IMR-90 (cell line): ENCODE measurements around the gene RCE1. TPM values are rescaled to one million over a fixed set of nuclear protein-coding genes. Genes with fewer than 3 reads are reported as not detected.

Source experiments
- ATAC-seq: fragments of 200-7000 bp; cut with Tn5 transposase; 2 replicates; pipeline ENCODE4 v1.9.1; 2020; ENCODE audit warnings: low read depth, mild to moderate bottlenecking, moderate library complexity
- BruUV-seq: library from RNA; stranded (reverse); fragments of 400-500 nt; replicated peaks from 2 replicates; lab custom pipeline; 2021; lab: Mats Ljungman, UMichigan
- CTCF ChIA-PET: fragments of 300-600 bp; formaldehyde crosslinking; extraction: SDS; loops from one replicate; lab custom pipeline; 2021; ENCODE audit warnings: antibody characterized with exemption; lab: Yijun Ruan, JAX
- POLR2A ChIA-PET: fragments of 300-600 bp; sonication (Branson Sonifier 250); formaldehyde crosslinking; loops from one replicate; lab custom pipeline; 2022; ENCODE audit warnings: antibody characterized with exemption; ENCODE audit not compliant: unreplicated experiment; lab: Charles Lee
- DNase-seq: peaks from one replicate; pipeline ENCODE4 v3.0.0; 2013
- H2AFZ ChIP-seq: replicated peaks from 2 replicates; pipeline ENCODE3; 2013; ENCODE audit warnings: low read length, mild to moderate bottlenecking; ENCODE audit not compliant: poor library complexity
- H2AK5ac ChIP-seq: 2 replicates; pipeline ENCODE4 v1.6.1; 2013; ENCODE audit warnings: low read depth, low read length, inconsistent platforms
- H2AK9ac ChIP-seq: replicated peaks from 2 replicates; pipeline ENCODE3; 2013; ENCODE audit warnings: mild to moderate bottlenecking, low read depth, low read length, moderate library complexity; ENCODE audit not compliant: poor library complexity
- H2BK120ac ChIP-seq: 2 replicates; pipeline ENCODE4 v1.6.1; 2013; ENCODE audit warnings: low read depth, low read length, inconsistent platforms
- H2BK15ac ChIP-seq: 3 replicates; pipeline ENCODE4 v1.6.1; 2013; ENCODE audit warnings: low read depth, low read length, inconsistent platforms
- H2BK20ac ChIP-seq: 2 replicates; pipeline ENCODE4 v1.6.1; 2013; ENCODE audit warnings: low read depth, mild to moderate bottlenecking, inconsistent platforms, low read length, moderate library complexity
- H2BK5ac ChIP-seq: 2 replicates; pipeline ENCODE4 v1.6.1; 2013; ENCODE audit warnings: mild to moderate bottlenecking, low read depth, low read length, inconsistent platforms; ENCODE audit not compliant: poor library complexity, severe bottlenecking
- H3K14ac ChIP-seq: replicated peaks from 2 replicates; pipeline ENCODE4 v1.6.1; 2013; ENCODE audit warnings: low read depth, low read length, inconsistent platforms
- H3K18ac ChIP-seq: 2 replicates; pipeline ENCODE4 v1.6.1; 2013; ENCODE audit warnings: low read depth, low read length, control low read depth
- H3K23ac ChIP-seq: 2 replicates; pipeline ENCODE4 v1.6.1; 2013; ENCODE audit warnings: low read depth, low read length, inconsistent platforms
- H3K27ac ChIP-seq: 2 replicates; pipeline ENCODE4 v1.5.1; 2013; ENCODE audit warnings: mild to moderate bottlenecking, control low read depth, low read length; ENCODE audit not compliant: insufficient read depth
- H3K27me3 ChIP-seq: 2 replicates; pipeline ENCODE4 v1.6.1; 2013; ENCODE audit warnings: low read length; ENCODE audit not compliant: control insufficient read depth, insufficient read depth
- H3K36me3 ChIP-seq: 2 replicates; pipeline ENCODE4 v1.6.1; 2013; ENCODE audit warnings: low read length, mixed read lengths; ENCODE audit not compliant: control insufficient read depth, insufficient read depth
- H3K4ac ChIP-seq: 2 replicates; pipeline ENCODE4 v1.6.1; 2013; ENCODE audit warnings: low read depth, low read length, inconsistent platforms
- H3K4me1 ChIP-seq: 2 replicates; pipeline ENCODE4 v1.6.1; 2013; ENCODE audit warnings: low read length, mixed read lengths; ENCODE audit not compliant: control insufficient read depth, insufficient read depth
- H3K4me2 ChIP-seq: 2 replicates; pipeline ENCODE4 v1.6.1; 2013; ENCODE audit warnings: low read depth, mild to moderate bottlenecking, control low read depth, low read length, moderate library complexity
- H3K4me3 ChIP-seq: 2 replicates; pipeline ENCODE4 v1.5.1; 2013; ENCODE audit warnings: low read depth, mild to moderate bottlenecking, control low read depth, low read length, moderate library complexity; ENCODE audit not compliant: insufficient read depth
- H3K56ac ChIP-seq: 2 replicates; pipeline ENCODE4 v1.6.1; 2013; ENCODE audit warnings: low read length, inconsistent platforms; ENCODE audit not compliant: insufficient read depth; ENCODE audit errors: extremely low read depth
- H3K79me1 ChIP-seq, 2 experiments: 2 replicates each; pipeline ENCODE4 v1.6.1; 2013; ENCODE audit warnings: low read length in 2 of 2, inconsistent platforms in 1 of 2, low read depth in 1 of 2
- H3K9ac ChIP-seq: 2 replicates; pipeline ENCODE4 v1.6.1; 2013; ENCODE audit warnings: low read depth, low read length, control low read depth
- H3K9me1 ChIP-seq: 2 replicates; pipeline ENCODE4 v1.6.1; 2013; ENCODE audit warnings: low read length, inconsistent platforms; ENCODE audit not compliant: insufficient read depth
- H3K9me3 ChIP-seq: 2 replicates; pipeline ENCODE4 v1.6.1; 2013; ENCODE audit warnings: low read length; ENCODE audit not compliant: control insufficient read depth, insufficient read depth
- H4K20me1 ChIP-seq: 2 replicates; pipeline ENCODE4 v1.6.1; 2013; ENCODE audit warnings: low read length, inconsistent platforms; ENCODE audit not compliant: insufficient read depth
- H4K5ac ChIP-seq: 2 replicates; pipeline ENCODE4 v1.6.1; 2013; ENCODE audit warnings: mild to moderate bottlenecking, low read depth, low read length, control low read depth
- H4K8ac ChIP-seq, 2 experiments: 2 replicates each; pipeline ENCODE4 v1.6.1; 2013; ENCODE audit warnings: low read depth in 2 of 2, low read length in 2 of 2, control low read depth in 1 of 2, inconsistent platforms in 1 of 2
- H4K91ac ChIP-seq: 2 replicates; pipeline ENCODE4 v1.6.1; 2013; ENCODE audit warnings: low read depth, low read length, inconsistent platforms; ENCODE audit not compliant: insufficient read depth
- BHLHE40 ChIP-seq: fragments of 150-350 bp; IDR thresholded peaks from 2 replicates; pipeline ENCODE4 v1.6.1; 2016; ENCODE audit warnings: mild to moderate bottlenecking, low read depth, low read length
- CEBPB ChIP-seq: IDR thresholded peaks from 2 replicates; pipeline ENCODE4 v1.6.1; 2012; ENCODE audit warnings: low read depth, low read length, improper control_type of control experiment
- CHD1 ChIP-seq: IDR thresholded peaks from 2 replicates; pipeline ENCODE4 v1.6.1; 2012; ENCODE audit warnings: low read depth, low read length, improper control_type of control experiment
- CTCF ChIP-seq: conservative IDR thresholded peaks from 2 replicates; pipeline ENCODE4 v1.5.1; 2012; ENCODE audit warnings: mild to moderate bottlenecking, low read depth, low read length, improper control_type of control experiment
- ELK1 ChIP-seq: fragments of 150-350 bp; IDR thresholded peaks from 2 replicates; pipeline ENCODE4 v1.6.1; 2016; ENCODE audit warnings: low read depth, mild to moderate bottlenecking, low read length, moderate library complexity, borderline replicate concordance
- FOS ChIP-seq: fragments of 150-350 bp; IDR thresholded peaks from 2 replicates; pipeline ENCODE4 v1.6.1; 2016; ENCODE audit warnings: low read depth, low read length
- MAFK ChIP-seq: IDR thresholded peaks from 2 replicates; pipeline ENCODE4 v1.6.1; 2012; ENCODE audit warnings: low read depth, low read length, improper control_type of control experiment
- MAZ ChIP-seq: IDR thresholded peaks from 2 replicates; pipeline ENCODE4 v1.6.1; 2012; ENCODE audit warnings: low read depth, mild to moderate bottlenecking, low read length, improper control_type of control experiment, moderate library complexity, borderline replicate concordance
- MXI1 ChIP-seq: IDR thresholded peaks from 2 replicates; pipeline ENCODE4 v1.6.1; 2012; ENCODE audit warnings: low read depth, mild to moderate bottlenecking, low read length, moderate library complexity, borderline replicate concordance
- NFE2L2 ChIP-seq: fragments of 150-350 bp; IDR thresholded peaks from 2 replicates; pipeline ENCODE4 v1.6.1; 2016; ENCODE audit warnings: low read depth, mild to moderate bottlenecking, low read length
- POLR2A ChIP-seq: IDR thresholded peaks from 2 replicates; pipeline ENCODE4 v1.6.1; 2012; ENCODE audit warnings: mild to moderate bottlenecking, low read depth, low read length
- RAD21 ChIP-seq: IDR thresholded peaks from 2 replicates; pipeline ENCODE4 v1.6.1; 2012; ENCODE audit warnings: low read length, improper control_type of control experiment
- RCOR1 ChIP-seq: IDR thresholded peaks from 2 replicates; pipeline ENCODE4 v1.6.1; 2012; ENCODE audit warnings: mild to moderate bottlenecking, low read length, improper control_type of control experiment; ENCODE audit not compliant: insufficient replicate concordance
- RFX5 ChIP-seq: IDR thresholded peaks from 2 replicates; pipeline ENCODE4 v1.8.0; 2012; ENCODE audit warnings: low read depth, mild to moderate bottlenecking, low read length, moderate library complexity
- SMC3 ChIP-seq: fragments of 150-350 bp; IDR thresholded peaks from 2 replicates; pipeline ENCODE4 v1.6.1; 2016; ENCODE audit warnings: low read depth, mild to moderate bottlenecking, antibody characterized with exemption, low read length, moderate library complexity
- USF2 ChIP-seq: fragments of 150-350 bp; IDR thresholded peaks from 2 replicates; pipeline ENCODE4 v1.6.1; 2017; ENCODE audit warnings: mild to moderate bottlenecking, antibody characterized with exemption, low read length, low read depth
- WGBS, 2 experiments: methylation state at CpG; one replicate each; pipeline versions ENCODE4 v1.1.5 to v1.1.7; 2013; ENCODE audit warnings: missing lambda C conversion rate in 2 of 2; ENCODE audit not compliant: insufficient read length in 1 of 2; ENCODE audit errors: extremely low coverage in 2 of 2; 5-methylcytosine and 5-hydroxymethylcytosine counted together
- dilution Hi-C: fragments of 300-500 bp; cut with HindIII; formaldehyde crosslinking; loops from one replicate; pipeline ENCODE4 v1.14.3; 2018; ENCODE audit warnings: low sequenced_read_pairs; ENCODE audit not compliant: unreplicated experiment
- in situ Hi-C: fragments of 300-500 bp; cut with MboI; formaldehyde crosslinking; loops from 3 replicates; pipeline ENCODE4 v1.14.3; 2019; ENCODE audit warnings: low sequenced_read_pairs, inconsistent platforms, mixed read lengths
- intact Hi-C: fragments of 100-400 bp; cut with micrococcal nuclease; formaldehyde crosslinking; loops from 2 replicates; pipeline ENCODE4 v1.10.0; 2022
- polyA plus RNA-seq, 3 experiments: library from polyadenylated mRNA; depleted of rRNA; stranded (reverse); fragments of >200 nt; gene quantifications; 2 replicates each; pipeline ENCODE4 v1.2.3, GENCODE V29; 2012; ENCODE audit warnings: low replicate concordance in 1 of 3
- total RNA-seq: library from RNA; depleted of rRNA; stranded (reverse); fragments of >200 nt; gene quantifications from 2 replicates; pipeline ENCODE4 v1.2.3, GENCODE V29; 2012

The RCE1 gene
- total and polyA plus RNA-seq, 2 of the 4 experiments (the other 2 are of a cell fraction) = 6.6 to 19.4 TPM

DNA sequence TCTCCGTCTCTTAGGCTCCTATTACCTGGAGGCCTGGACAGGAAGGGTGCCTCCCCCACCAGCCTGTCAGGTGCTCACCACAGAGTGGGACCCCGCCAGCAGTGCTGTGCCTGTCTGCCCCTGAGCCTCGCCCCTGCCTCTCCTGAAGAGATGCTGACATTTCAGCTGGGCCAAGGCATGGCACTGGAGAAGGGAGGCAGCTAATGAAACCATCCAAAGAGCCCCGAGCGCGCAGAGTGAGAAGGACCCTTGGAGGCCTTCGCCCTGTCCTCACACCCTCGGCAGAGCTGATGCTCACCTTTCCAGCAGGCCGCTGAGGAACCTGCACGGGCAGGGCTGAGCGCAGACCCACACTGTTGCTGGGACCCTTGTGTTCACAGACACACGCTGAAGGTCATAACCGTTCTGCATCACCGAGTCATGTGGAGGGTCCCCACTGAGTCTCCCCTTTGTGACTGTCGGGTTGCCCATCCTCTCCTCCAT, 11.5 kb downstream of the RCE1 start:
- BruUV-seq = no TSS peak

More for the DNA sequence above, 11.5 kb downstream of the RCE1 start:
- no peak overlapping the region for H2BK5ac ChIP-seq
- peak overlapping the region in 1 of 2 experiments; percentile 99; a peak in 1 of 4 replicates for H4K8ac ChIP-seq
- H3K27me3 ChIP-seq = no peaks in the 10 kb centered on the region
- H2BK20ac ChIP-seq = 0 out of 2 replicates have a peak overlapping the region, but pooled peaks have one; percentile 7
- no peaks in the 10 kb centered on the region for H3K9me3 ChIP-seq
- no peak overlapping the region for H4K5ac ChIP-seq
- no peak overlapping the region for H3K4me2 ChIP-seq
- in situ Hi-C loops = no loop called here
- peaks cover 4% of the 10 kb centered on the region for H3K4me1 ChIP-seq
- no peak overlapping the region for H3K27ac ChIP-seq
- no peak overlapping the region for H3K4me3 ChIP-seq
- TF ChIP-seq FOS (no peak), RAD21 (no peak), SMC3 (no peak), RFX5 (no peak), USF2 (no peak), RCOR1 (no peak), POLR2A (no peak), MAFK (no peak), MXI1 (no peak), CTCF (no peak), NFE2L2 (no peak), MAZ (no peak), BHLHE40 (no peak), CEBPB (no peak), ELK1 (no peak), CHD1 (no peak)
- no peak overlapping the region for H3K9ac ChIP-seq
- dilution Hi-C loops = no loop called here
- 92% methylated on average over 8 of the region's 15 CpGs; no CpG with 5 or more reads in 1 of the 2 experiments for WGBS, 2 experiments
- peaks cover 3 to 30% of the 10 kb centered on the region in 2 experiments; a peak in 2 of 4 replicates for H3K79me1 ChIP-seq
- no peak overlapping the region for H2BK15ac ChIP-seq
- ChIA-PET POLR2A (no interaction called here), CTCF (no interaction called here)
- H2BK120ac ChIP-seq = no peak overlapping the region
- no peak for DNase-seq
- H3K14ac ChIP-seq = no peak overlapping the region; the same call in 1 of the 2 replicates
- no peak overlapping the region for H3K56ac ChIP-seq
- peak overlapping the region; percentile 82; the same call in 1 of the 2 replicates for H2AK5ac ChIP-seq
- H3K9me1 ChIP-seq = peaks cover 15% of the 10 kb centered on the region; the same call in 1 of the 2 replicates
- peaks cover 22% of the 10 kb centered on the region; the same call in 1 of the 2 replicates for H3K36me3 ChIP-seq
- H2AFZ ChIP-seq = peak overlapping the region; percentile 23
- H4K20me1 ChIP-seq = no peaks in the 10 kb centered on the region
- no peak overlapping the region; the same call in 1 of the 2 replicates for H4K91ac ChIP-seq
- intact Hi-C loops = loop anchor here (5.0 kb wide), 2 partner anchors 118 to 178 kb away; no protein-coding TSS in a partner anchor
- peak overlapping the region; percentile 90 for H2AK9ac ChIP-seq
- H3K18ac ChIP-seq = no peak overlapping the region
- peak overlapping the region; percentile 2; the same call in 1 of the 2 replicates for H3K23ac ChIP-seq
- no peak for ATAC-seq
- peak overlapping the region; percentile 100 for H3K4ac ChIP-seq
